Activated CD4-positive, alpha-beta T cell treated with anti-CD3 and anti-CD28 coated beads, Interleukin-2, amount 50 U/mL, for 4 hours (primary cell): Measurements from ENCODE around the gene LZTR1.

Experiments
- DNase-seq, 2 experiments: peaks; one replicate each; pipeline ENCODE4 v3.0.0-alpha.2; 2020

Gene LZTR1

DNA sequence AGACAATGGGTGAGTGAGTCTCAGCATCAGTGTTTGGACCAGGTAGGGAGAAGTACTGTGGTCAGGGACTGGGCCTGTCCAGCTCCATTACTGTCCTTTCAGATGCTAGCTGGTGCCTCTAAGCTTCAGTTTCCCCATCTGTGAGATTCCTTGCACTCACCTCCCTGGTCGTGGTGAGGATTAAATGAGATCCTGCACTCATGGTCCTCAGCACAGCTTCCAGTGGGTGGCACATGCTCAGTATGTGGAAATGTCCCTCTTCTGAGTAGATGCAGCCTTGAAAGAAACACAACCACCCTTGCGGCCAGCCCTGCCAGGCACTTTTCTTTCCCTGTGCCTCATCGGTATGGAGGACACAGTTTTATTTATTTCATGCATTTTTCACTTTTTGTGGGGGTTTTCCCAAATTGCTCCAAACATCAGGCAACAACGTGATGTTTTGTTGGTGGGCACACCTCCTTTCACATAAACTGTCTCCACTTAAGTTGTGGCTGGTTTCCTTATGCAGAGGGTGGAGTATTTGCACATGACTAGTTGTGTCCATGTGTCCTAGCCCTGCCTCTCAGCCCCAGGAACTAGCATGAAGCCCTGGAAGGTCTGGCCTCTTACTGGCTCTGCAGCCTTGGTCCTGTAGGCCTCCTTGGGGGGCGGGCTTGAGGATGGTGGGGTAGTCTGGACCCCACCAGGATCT lies 1.1 kb downstream of the LZTR1 start:
- no peak for DNase-seq

DNA sequence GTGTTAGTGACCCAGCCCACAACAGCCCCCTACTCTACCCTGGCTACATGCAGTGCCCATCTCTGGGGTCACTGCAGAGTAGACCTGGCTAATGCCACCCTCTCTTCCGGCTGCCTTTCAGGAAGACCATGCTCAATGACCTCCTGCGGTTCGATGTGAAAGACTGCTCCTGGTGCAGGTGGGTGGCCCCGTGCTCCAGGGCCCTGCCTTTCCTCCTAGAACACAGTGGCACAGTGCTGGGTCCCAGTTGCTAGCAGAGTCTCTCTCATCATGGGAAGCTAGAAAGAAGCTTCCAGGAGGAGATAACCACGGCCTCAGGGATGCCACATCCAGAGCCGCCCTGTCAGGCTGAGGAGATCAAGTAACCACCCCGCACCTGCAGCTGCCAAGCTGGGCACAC lies 3.6 kb downstream of the LZTR1 start:
- no peak for DNase-seq

DNA sequence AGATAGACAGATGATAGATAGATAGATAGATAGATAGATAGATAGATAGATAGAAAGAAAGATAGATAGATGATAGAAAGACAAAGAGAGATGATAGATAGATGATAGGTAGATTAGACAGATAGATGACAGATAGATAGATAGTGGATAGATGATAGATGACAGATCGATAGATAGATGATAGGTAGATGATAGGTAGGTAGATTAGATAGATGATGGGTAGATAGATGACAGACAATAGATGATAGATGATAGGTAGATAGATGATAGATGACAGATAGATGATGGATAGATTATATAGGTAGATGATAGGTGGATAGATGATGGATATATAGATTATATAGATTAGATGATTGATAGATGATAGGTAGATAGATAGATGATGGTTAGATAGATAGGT lies 4.3 kb downstream of the LZTR1 start:
- DNase-seq = no peak

GRCh38 chr22:20987375-20987774 lies 5.3 kb downstream of the LZTR1 start:
- DNase-seq = no peak

- no peak for DNase-seq
Observed at GRCh38 chr22:20988573-20989322, 6.7 kb downstream of the LZTR1 start.

DNA sequence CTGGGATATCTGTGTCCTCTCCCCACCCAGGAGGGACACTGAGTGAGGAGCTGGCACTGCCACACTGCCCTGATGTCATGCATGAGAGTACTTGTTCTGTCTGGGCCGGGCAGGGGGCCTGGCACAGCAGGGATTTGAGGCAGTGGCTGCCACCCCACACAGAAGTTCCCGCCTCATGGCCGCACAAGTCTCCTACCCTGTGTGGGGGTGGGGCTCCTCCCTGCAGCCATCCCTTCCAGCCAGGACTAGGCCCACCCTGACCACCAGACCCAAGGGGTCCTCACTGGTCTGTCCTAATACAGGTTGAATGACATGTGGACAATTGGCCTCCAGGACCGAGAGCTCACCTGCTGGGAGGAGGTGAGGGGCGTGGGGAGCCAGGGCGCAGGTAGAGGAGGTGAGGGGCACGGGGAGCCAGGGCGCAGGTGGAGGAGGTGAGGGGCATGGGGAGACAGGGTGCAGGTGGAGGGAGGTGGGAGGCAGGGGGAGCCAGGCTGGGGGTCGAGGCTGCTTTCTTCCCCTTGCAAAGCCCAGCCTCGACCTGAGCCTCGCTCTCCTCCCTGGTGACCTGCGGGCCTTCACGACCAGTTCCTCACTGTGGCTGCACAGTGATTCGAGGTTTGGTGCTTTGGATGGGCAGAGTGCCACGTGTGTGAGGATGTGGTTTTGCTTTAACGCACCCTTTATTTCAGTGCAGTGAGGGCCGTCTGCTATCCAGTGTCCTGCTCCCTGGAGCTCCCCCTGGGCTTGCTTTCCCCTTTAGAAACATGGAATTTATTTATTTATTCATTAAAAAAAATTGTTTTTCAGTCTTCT lies 7.4 kb downstream of the LZTR1 start:
- no peak for DNase-seq

DNA sequence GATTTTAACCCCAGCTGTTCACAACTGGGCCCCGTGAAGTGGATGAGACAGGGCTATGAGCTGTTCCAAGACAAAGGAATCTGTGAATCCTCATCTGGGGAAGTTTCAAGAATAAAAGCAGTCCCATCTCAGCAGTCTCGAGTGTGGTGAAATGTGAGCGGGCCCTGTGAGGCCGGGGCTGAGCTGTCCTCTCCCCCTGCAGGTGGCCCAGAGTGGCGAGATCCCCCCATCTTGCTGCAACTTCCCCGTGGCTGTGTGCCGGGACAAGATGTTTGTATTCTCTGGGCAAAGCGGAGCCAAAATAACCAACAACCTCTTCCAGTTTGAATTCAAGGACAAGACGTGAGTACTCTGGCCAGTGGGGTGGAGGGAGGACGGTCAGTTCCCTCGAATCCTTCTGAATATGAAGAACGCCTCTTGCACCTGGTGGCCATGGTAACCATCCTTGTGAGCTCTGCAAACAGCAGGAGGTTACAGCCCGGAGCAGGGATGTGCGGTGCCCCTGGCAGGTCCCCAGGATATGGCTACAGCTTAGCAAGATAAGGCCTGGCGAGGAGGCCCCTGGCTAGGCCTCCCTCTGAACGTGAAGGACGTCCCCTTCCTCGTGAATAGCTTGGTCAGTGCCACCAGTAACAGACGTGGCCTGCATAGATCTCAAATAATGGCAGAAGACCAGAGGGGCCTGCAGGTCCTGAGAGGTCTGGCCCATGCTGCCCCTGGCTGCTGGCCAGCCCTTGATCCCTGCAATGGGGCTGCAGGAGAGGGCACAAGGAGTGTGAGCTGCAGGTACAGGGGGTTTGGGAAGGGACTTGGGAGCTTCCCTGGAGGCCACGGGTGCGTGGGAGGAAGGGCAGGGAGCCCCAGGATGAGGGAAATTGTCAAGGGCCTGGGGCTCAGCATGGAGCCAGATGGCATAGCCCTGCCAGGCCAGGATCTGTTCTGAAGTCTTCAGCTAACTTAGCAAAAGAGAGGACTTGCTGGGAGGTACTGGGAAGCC lies 8.4 kb downstream of the LZTR1 start:
- DNase-seq = no peak

DNA sequence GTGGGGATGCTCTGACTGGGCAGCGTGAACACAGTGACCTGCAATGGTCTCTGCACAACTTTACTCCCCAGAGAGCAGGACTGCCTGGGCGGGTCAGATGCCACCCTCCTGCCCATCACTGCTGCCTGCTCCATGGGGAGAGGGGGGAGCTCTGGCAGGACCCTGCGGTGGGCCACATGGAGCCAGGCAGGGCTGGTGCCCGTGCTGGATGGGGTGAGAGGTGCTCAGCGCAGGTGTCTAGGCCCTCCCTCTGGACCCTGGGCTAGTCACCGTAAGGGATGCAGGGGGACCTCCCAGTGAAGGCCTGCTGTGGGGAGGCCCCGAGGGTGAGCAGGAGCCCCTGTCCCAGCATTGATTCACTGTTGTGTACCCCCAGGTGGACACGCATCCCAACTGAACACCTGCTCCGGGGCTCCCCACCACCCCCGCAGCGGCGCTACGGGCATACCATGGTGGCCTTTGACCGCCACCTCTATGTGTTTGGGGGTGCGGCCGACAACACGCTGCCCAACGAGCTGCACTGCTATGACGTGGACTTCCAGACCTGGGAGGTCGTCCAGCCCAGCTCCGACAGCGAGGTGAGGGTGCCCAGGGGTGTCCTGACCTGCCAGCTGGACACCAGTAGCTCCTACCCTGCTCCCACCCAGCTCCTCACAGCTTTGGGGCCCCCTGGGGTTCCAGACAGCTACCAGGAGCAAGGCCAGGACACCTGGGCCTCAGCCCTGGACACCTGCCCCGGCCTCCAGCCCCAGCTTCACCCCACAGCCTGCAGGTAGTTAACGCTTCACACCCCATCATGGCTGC lies 9.4 kb downstream of the LZTR1 start:
- no peak for DNase-seq

- no peak for DNase-seq
Observed at GRCh38 chr22:20992056-20992442, 10.0 kb downstream of the LZTR1 start.

DNA sequence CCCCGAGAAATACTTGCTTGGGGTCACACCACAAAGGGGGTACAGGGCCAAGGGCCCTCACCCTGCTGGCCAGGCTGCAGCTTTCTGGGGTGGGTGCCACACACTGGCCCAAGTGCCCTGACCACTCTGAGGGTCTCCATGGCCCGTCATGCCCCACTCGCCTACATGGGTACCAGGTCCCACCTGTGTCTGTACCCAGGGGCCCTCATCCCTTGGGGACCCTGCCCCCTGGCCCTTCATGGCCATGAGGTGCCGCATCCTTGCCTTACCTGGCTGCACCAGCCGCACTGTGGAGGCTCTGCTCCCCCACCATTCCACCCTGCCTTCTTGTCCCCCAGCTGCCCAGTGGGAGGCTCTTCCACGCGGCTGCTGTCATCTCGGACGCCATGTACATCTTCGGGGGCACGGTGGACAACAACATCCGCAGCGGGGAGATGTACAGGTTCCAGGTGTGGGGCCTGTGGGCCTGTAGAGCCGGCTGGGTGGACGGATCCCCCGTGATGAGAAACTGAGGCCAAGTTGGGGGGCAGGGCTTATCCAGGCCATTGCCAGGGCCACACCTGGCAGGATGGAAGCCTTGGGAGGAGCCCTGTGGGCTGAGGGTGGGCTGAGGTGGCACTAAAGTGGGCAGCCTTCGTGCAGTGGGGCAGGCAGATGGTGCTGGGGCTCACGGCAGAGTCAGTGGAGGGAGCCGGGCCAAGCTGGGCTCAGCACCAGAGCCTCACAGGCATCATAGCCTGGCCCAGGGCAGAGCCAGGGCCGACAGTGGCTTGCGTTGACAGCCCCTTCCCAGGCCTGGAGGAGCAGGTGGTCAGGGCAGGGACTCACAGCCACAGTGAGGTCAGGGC lies 10.6 kb downstream of the LZTR1 start:
- DNase-seq = no peak

DNA sequence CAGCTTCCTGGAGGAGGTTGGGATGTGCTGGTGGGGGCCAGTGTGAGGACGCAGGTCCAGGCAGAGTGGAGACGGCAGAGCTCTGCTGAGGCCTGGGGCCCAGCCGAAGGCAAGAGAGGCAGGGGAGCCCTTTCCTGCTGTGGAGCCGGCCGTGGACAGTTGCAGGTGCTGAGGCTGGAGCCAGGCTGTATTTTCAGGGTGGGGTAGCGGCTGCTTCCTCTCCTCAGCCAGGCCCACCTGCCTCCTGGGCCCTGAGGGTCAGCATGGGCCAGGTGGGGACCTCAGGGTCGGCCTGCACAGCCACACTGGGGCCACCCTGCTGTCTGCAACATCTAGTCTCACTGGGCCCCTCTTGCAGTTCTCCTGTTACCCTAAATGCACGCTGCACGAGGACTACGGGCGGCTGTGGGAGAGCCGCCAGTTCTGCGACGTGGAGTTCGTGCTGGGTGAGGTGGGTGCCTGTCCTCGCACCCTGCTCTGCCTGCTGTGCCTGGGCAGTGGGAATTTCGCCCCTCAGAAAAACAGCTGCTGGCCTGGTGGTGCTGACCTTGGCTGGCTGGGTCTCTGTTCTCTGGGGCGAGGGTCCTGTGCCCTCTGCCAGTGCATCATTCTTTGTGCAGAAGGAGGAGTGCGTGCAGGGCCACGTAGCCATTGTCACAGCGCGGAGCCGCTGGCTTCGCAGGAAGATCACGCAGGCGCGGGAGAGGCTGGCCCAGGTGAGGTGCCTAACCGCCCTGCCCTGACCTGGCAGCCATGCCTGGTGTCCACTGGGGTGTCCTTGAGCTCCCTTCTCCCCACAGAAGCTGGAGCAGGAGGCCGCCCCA lies 11.4 kb downstream of the LZTR1 start:
- DNase-seq = no peak

- no peak for DNase-seq
Observed at GRCh38 chr22:20994128-20994901, 12.2 kb downstream of the LZTR1 start.

DNA sequence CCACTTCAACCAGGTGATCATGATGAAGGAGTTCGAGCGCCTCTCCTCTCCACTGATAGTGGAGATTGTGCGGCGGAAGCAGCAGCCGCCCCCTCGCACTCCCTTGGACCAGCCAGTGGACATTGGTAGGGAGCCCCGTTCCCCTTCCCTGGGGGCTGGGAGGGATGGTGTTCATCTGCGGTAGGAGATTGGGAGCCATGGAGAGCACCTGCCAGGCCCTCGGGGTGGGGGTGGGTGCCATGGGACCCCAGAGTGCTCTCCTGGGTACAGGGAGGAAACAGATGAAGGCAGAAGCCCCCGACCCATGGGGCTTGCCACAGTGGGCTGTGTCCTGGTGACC lies 12.8 kb downstream of the LZTR1 start:
- no peak for DNase-seq

GRCh38 chr22:20995329-20996030 lies 13.4 kb downstream of the LZTR1 start:
- DNase-seq = no peak

GRCh38 chr22:20996031-20996410 lies 13.9 kb downstream of the LZTR1 start:
- no peak for DNase-seq

- DNase-seq = no peak
Observed at GRCh38 chr22:20996598-20997535, 14.8 kb downstream of the LZTR1 start.
